Measurements from ENCODE around the gene COL12A1. TPM values are rescaled to one million over a fixed set of nuclear protein-coding genes. Genes with fewer than 3 reads are reported as not detected.

The COL12A1 gene
- polyA plus RNA-seq, 1 donor (not counting 4 experiments of a cell fraction or from before 2014, with no cell fraction given), result 96.9 TPM

DNA sequence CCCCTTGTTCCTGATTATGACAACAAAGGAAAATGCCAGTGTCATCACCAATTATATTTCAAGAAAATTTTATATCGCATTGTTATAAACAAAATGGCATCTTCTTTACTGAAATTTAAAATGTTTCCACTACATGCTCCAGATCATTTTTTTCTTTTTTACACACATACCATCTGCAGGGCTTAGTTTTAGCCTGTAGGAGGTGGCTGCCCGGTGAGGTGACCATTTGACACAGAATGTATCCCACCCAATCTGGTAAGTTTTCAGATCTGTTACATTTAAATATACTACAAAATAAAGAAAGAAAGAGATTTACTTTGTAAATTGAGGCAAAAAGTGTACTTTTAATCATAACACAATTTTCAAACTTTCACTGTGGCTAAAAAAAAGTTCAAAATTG lies 81.8 kb downstream of the COL12A1 start:
- H3K4me3 ChIP-seq (ENCODE audit: control insufficient read depth in 2 of 3, extremely low read depth in 1 of 3, insufficient read depth in 2 of 3, low read depth in 1 of 3, low read length in 3 of 3), result no peak overlapping the region
- FAIRE-seq (no peak), DNase-seq (ENCODE audit: low read depth, low spot score) (no peak)
- H3K4me1 ChIP-seq (ENCODE audit: control insufficient read depth, extremely low read depth, insufficient read depth, low read length), result no peaks in the 10 kb centered on the region
- no peaks in the 10 kb centered on the region for H4K20me1 ChIP-seq (ENCODE audit: control insufficient read depth, extremely low read depth, insufficient read depth, low read length)
- H3K9ac ChIP-seq (ENCODE audit: control insufficient read depth, extremely low read depth, insufficient read depth, low read length), result no peak overlapping the region
- no peaks in the 10 kb centered on the region for H3K27me3 ChIP-seq (ENCODE audit: control insufficient read depth, extremely low read depth, insufficient read depth, low read length)
- no peaks in the 10 kb centered on the region for H3K79me2 ChIP-seq (ENCODE audit: control insufficient read depth, insufficient read depth, low read length)
- H3K9me3 ChIP-seq (ENCODE audit: control insufficient read depth, low read depth, low read length), result no peaks in the 10 kb centered on the region
- no peak for TF ChIP-seq EZH2 (IDR thresholded peaks at IDR 0.05; ENCODE audit: low read length)
- TF ChIP-seq, protein P1, sequence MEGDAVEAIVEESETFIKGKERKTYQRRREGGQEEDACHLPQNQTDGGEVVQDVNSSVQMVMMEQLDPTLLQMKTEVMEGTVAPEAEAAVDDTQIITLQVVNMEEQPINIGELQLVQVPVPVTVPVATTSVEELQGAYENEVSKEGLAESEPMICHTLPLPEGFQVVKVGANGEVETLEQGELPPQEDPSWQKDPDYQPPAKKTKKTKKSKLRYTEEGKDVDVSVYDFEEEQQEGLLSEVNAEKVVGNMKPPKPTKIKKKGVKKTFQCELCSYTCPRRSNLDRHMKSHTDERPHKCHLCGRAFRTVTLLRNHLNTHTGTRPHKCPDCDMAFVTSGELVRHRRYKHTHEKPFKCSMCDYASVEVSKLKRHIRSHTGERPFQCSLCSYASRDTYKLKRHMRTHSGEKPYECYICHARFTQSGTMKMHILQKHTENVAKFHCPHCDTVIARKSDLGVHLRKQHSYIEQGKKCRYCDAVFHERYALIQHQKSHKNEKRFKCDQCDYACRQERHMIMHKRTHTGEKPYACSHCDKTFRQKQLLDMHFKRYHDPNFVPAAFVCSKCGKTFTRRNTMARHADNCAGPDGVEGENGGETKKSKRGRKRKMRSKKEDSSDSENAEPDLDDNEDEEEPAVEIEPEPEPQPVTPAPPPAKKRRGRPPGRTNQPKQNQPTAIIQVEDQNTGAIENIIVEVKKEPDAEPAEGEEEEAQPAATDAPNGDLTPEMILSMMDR (optimal IDR thresholded peaks at IDR 0.05 in 1 of 3, IDR thresholded peaks at IDR 0.05 in 1 of 3, conservative IDR thresholded peaks at IDR 0.05 in 1 of 3; ENCODE audit: extremely low read depth in 1 of 3, insufficient read depth in 2 of 3, low read length in 3 of 3), result no peak
- H3K9me1 ChIP-seq (ENCODE audit: control insufficient read depth, extremely low read depth, insufficient read depth, low read length), result no peaks in the 10 kb centered on the region
- H2AFZ ChIP-seq (ENCODE audit: control insufficient read depth, low read length), result no peak overlapping the region
- no peak overlapping the region for H3K4me2 ChIP-seq (ENCODE audit: control insufficient read depth, extremely low read depth, insufficient read depth, low read depth, low read length)
- no peak overlapping the region for H3K27ac ChIP-seq (ENCODE audit: control insufficient read depth, insufficient read depth, low read length)
- dilution Hi-C loops (cut with MboI; ENCODE audit: extremely low pct_ligation_motif_present, low sequenced_read_pairs), result no loop called here
- H3K36me3 ChIP-seq (ENCODE audit: control insufficient read depth in 2 of 2, extremely low read depth in 1 of 2, insufficient read depth in 2 of 2, low read length in 2 of 2), result peaks cover 10 to 36% of the 10 kb centered on the region in 2 experiments

DNA sequence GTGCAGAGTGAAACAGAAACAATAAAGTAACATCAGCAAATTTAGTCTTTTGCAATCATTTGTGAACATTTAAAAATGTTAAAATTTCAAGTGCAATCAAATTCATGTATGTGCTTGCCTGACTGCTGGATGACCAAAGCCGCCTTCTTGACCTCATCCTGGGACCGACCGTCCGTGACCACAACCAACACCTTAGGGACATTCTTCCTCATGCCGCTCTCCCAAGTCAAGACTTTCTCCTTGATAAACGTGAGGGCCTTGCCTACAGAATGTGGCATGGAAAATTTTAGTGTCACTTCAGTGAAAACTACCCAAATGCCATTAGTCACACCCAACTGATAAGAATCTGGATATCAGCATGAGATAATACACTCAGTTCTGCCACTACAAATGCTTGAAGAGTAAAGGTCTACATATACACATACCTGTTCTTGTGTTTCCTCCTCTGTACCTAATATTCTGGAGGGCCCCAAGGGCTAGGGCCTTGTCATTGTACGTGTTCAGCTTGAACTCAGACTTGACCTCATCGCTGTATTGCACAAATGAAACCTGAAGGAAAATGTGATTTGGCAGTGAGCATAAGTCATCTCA lies 86.8 kb downstream of the COL12A1 start:
- Histone ChIP-seq H3K9ac (ENCODE audit: control insufficient read depth, extremely low read depth, insufficient read depth, low read length) (no peak overlapping the region), H2AFZ (ENCODE audit: control insufficient read depth, low read length) (no peak overlapping the region), H3K4me3 (ENCODE audit: control insufficient read depth in 2 of 3, extremely low read depth in 1 of 3, insufficient read depth in 2 of 3, low read depth in 1 of 3, low read length in 3 of 3) (no peak overlapping the region), H3K4me2 (ENCODE audit: control insufficient read depth, extremely low read depth, insufficient read depth, low read depth, low read length) (no peak overlapping the region), H3K9me1 (ENCODE audit: control insufficient read depth, extremely low read depth, insufficient read depth, low read length) (no peaks in the 10 kb centered on the region), H3K27ac (ENCODE audit: control insufficient read depth, insufficient read depth, low read length) (no peak overlapping the region), H3K79me2 (ENCODE audit: control insufficient read depth, insufficient read depth, low read length) (no peaks in the 10 kb centered on the region), H3K4me1 (ENCODE audit: control insufficient read depth, extremely low read depth, insufficient read depth, low read length) (no peaks in the 10 kb centered on the region), H4K20me1 (ENCODE audit: control insufficient read depth, extremely low read depth, insufficient read depth, low read length) (no peaks in the 10 kb centered on the region), H3K27me3 (ENCODE audit: control insufficient read depth, extremely low read depth, insufficient read depth, low read length) (no peaks in the 10 kb centered on the region), H3K36me3 (ENCODE audit: control insufficient read depth in 2 of 2, extremely low read depth in 1 of 2, insufficient read depth in 2 of 2, low read length in 2 of 2) (peaks cover 18 to 34% of the 10 kb centered on the region in 2 experiments), H3K9me3 (ENCODE audit: control insufficient read depth, low read depth, low read length) (no peaks in the 10 kb centered on the region)
- FAIRE-seq, result no peak
- DNase-seq (ENCODE audit: low read depth, low spot score), result no peak
- dilution Hi-C loops (cut with MboI; ENCODE audit: extremely low pct_ligation_motif_present, low sequenced_read_pairs), result no loop called here
- TF ChIP-seq, protein P1 (optimal IDR thresholded peaks at IDR 0.05 in 1 of 3, IDR thresholded peaks at IDR 0.05 in 1 of 3, conservative IDR thresholded peaks at IDR 0.05 in 1 of 3; ENCODE audit: extremely low read depth in 1 of 3, insufficient read depth in 2 of 3, low read length in 3 of 3), result no peak
- no peak for TF ChIP-seq EZH2 (IDR thresholded peaks at IDR 0.05; ENCODE audit: low read length)

All from keratinocyte (primary cell).